GM18909 (cell line): ENCODE measurements around the gene CCDC3.
"Not testable (repeated sequence)": the region's sequence is repeated elsewhere in the genome, so short reads cannot be mapped to it uniquely, and the experiment has no call there.

Source experiments
- ATAC-seq: cut with Tn5 transposase; IDR thresholded peaks from one replicate; pipeline ENCODE4 v1.9.1; 2021; ENCODE audit warnings: mild to moderate bottlenecking; ENCODE audit not compliant: unreplicated experiment, poor library complexity

The CCDC3 gene

DNA sequence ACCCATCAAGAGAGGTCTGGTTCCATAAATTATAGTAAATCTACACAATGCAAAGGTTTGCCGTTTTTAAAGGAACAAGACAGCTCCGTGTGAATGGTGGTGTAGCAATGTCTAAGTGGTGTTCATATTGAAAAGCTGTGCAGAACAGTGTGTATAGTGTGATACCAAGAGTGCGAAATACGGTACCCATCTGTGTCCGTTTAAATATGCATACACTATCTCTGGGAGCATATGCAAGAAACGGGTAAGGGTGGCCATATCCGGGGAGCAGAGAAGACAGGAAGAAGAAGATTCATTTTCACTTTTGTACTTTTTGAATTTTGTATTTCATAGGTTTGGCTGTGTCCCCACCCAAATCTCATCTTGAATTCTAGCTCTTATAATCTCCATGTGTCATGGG lies 102.0 kb downstream of the CCDC3 start:
- ATAC-seq, result no peak

DNA sequence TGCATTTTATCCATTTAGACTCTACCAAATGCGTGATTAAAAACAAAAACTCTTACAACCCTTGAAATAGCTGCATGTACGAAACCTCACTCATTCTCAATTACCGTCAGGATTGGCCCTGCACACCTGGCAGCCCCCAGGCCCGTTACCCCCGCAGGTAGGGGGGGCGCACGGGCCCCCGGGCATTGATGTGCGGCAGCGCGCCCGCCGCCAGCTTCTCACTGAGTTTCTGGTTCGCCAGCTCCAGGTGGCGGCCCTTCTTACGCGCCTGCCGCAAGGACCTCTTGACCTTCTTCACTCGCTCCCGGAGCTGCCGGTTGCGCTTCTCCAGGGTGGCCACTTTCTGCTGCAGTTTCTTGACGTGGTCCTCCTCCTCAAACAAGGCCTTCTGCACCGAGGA lies 103.2 kb downstream of the CCDC3 start:
- no peak for ATAC-seq

DNA sequence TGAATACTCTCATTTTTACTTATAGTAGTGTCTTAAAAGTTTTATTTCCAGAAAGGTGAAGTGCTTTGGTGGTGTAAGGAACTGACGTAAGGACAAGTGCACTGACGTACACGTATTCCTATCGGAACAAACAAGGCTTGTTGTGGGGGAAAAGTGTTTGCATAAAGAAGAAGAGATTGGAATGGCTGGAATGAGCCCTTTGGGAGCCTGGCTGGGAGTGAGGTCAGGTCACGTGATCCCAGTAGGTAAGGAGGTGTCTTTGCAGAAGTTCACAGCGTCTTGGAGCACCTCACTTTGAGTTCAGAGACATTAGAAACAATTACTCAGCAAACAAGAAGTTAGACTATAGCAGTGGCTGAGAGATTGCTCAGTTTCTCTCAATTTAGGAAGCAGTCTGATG lies 104.2 kb downstream of the CCDC3 start:
- ATAC-seq, result no peak

DNA sequence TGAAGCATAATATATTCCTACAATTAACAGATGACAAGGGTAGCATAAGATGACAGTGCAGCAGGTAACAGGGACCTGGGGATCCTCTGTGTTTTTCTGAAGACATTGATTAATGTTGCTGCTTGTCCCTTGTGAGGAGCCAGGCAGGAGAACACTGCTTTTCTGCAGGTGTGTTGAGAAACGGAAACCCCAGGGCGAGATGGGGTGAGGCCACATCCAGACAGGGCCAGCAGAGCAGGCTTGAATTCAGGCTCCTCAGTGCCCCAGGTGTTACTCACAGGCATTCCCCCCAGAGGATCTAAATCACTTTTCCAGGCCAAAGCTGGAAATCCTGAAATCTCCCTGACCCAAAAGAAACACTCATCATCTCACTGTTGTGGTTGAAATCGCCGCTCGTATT lies 105.3 kb downstream of the CCDC3 start:
- ATAC-seq, result no peak

DNA sequence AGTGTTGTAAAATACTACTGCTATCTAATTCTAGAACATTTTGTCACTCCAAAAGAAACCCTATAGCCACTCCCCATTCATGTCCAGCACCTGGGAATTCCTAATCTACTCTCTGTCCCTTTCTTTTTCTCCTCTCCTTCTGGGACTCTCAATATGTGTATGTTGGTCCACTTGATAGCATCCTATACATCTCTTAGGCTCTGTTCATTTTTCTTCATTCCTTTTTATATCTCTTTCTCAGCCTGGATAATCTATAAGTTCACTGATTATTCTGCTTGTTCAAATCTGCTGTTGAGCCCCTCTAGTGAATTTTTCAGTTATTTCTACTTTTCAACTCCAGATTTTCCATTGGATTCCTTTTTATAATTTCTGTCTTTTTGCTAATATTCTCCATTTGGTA lies 108.6 kb downstream of the CCDC3 start:
- no peak for ATAC-seq

DNA sequence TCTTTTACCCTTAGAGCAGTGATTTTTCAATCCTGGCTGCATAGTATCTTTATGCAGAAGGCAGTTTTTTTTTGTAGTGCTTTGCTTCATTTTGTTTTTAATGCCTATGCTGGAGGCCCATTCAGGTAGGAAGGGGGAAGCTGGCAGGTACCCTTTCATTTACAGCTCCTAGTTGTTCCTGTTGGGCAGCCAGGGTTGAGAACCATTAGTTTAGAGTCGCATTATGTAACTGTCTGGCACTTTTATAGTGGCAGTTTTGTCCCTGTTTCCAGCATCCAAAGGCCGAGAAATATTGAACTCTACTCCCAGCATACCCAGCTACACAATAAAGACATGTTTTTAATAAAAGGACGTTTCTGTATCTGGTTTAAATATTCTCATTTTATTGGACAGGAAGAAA lies 110.6 kb downstream of the CCDC3 start:
- ATAC-seq, result no peak

DNA sequence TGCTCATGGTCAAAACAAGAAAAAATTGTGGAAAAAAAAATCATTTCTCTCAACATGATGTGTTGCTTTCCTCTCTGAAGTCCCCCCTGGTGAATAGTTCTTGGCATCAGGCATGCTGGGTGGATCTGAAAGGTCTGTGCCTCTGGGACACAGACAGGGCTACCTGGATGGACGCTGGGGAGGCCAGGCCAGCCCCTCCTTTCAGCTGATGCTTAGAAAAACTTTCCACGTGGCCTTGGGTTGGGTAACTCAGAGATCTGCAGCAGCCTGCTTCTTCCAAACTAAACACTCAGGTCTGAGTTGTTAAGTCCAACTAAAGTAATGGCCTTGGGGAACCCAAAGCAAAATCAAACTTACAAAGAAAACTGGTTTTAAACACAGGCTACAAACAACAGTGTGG lies 113.0 kb downstream of the CCDC3 start:
- no peak for ATAC-seq

DNA sequence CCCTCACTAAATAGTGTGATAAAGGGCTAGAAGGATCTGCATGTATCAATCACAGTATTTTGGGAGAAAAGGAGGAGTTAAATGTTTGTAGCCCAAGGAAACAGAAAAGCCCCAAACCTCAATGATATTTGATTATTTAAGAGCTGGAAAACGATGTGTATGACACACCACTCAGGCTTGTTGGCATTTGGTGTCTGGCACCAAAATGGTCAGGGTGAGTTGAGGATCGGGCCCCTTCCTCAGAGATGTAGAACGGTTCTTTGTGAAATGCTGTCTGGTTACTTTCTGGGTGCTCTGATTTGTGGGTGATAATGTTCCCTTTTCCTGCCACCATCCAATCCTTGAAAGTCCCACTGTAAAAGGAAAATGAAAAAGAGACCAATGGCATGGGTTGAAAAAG lies 113.7 kb downstream of the CCDC3 start:
- no peak for ATAC-seq

DNA sequence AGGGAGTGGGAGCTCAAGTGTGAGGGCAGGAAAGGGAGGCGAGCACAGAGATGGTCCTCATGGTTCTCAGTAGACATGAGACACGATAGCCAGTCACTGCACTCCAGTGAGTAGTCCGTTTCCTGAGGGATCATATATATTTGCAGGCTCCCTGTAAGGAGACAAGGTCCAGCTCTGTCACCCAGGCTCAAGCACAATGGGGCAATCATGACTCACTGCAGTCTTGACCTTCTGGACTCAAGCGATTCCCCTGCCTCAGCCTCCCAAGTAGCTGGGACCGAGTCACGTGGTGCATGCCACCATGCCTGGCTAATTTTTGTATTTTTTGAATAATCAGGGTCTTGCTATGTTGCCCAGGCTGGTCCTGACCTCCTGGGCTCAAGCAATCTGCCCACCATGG lies 116.7 kb downstream of the CCDC3 start:
- no peak for ATAC-seq

DNA sequence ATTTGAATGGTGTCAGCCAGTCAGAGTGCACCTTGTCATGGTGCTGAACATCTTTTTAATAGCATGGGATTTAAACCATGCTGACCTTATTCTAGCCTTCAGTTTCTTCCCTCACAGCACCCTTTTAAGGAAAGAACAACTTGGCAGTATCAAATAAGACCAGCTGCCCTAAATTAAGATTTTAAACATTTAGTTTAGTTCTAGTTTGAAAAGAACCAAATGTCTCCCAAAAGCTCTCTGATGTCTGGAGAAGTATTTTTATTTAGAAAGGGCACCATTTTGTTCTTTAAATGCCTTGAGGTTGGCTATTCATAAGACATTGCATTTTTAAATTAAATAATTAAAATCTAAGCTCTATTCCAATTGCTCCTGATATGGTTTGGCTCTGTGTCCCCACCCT lies 121.1 kb downstream of the CCDC3 start:
- no peak for ATAC-seq

DNA sequence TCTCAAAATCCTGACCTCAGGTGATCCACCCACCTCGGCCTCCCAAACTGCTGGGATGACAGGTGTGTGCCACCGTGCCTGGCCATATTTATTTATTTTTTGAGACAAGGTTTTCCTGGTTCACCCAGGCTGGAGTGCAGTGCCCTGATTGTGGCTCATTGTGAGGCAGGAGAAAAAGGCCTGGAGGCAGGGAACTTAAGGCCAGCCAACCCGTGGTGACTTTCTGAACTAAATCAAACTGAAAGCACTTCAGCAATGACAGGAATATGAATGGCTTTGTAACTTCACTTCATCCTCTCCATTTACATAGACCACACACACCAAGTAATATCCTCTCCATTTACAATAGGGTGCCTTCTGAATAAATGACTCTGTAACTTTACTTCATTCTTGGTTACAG lies 124.4 kb downstream of the CCDC3 start:
- ATAC-seq, result no peak

DNA sequence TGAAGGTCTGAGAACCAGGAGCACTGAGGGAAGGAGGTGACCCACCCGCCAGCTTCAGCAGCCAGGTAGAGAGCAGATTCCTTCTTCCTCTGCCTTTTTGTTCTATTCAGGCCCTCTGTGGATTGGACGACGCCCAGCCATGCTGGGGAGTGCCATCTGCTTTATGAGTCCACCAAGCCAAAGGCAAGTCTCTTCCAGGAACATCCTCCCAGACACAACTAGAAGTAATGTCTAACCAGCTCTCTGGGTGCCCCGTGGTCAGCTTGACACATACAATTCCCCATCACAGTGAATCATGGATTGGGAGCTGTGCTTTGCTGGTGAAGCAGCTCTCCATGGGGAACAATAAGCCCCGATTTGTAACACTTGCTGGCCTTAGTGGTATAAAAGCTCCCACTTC lies 125.2 kb downstream of the CCDC3 start:
- no peak for ATAC-seq

DNA sequence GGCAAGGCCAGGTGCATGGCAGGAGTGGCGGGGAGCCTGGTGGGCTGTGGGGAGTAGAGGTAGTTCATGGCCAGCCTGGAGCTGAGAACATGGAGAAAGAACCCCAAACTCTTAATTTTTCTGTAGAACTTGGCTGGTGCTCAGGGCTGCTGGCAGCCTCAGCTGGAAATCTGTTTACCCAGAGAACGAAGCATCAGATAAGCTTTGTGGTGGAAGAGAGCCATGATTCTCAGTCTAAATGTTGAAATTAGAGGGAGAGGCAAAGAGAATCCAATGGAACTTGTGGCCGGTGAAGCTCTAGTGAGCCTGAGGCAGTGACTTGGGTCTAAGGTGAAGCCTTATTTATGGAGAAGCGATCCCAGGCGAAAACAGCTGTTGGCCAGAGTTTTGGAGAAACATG lies 126.4 kb downstream of the CCDC3 start:
- no peak for ATAC-seq

DNA sequence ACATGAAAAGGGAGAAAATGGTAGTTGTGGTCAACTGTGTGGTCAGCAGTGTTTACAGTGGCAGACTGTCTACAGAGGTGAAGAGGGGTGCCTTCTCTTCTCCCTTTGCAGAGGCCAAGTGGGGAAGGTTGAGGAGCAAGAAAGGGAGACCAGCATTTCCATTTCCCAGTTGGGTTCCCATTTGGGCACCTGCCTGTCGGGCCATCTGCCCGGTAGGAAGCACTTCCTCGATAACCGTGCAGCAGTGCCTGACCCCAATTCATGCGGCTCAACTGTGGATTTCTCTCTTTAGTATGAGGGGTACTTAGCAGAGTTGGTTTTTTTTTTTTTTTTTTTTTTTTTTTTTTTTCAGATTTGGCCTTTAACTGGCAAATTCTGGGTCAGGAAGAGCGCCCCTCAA lies 127.0 kb downstream of the CCDC3 start:
- no peak for ATAC-seq

DNA sequence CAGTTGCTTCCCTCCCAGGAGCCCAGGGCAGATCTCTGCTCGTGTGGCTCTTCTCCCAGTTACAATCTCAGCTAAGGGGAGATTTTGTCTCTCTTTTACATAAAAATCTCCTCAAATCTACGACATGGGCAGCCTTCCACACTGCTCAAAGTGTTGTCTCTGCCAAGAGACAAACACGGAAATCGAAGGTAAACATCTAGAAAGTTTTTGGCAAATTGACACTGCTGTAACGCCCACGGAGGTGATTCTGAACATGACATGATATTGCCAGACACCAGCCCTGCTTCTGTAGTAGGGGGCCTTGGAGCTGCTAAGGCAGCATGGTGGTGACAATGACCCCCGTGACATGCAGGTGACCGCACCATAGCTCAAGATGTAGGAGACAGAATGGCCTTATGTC lies 128.3 kb downstream of the CCDC3 start:
- no peak for ATAC-seq

DNA sequence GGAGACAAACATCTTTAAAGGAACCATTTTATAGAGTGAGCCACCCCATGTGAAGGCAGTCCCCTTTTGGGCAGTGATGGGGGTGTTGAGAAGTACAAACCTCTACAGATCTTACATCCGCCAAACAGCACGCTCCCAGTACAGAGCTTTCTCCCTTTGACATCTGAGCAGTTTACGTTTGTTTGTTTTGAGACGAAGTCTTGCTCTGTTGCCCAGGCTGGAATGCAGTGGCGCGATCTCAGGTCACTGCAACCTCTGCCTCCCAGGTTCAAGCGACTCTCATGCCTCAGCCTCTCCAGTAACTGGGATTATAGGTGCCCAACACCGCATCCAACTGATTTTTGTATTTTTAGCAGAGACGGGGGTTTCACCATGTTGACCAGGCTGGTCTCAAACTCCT lies 128.9 kb downstream of the CCDC3 start:
- ATAC-seq, result no peak

DNA sequence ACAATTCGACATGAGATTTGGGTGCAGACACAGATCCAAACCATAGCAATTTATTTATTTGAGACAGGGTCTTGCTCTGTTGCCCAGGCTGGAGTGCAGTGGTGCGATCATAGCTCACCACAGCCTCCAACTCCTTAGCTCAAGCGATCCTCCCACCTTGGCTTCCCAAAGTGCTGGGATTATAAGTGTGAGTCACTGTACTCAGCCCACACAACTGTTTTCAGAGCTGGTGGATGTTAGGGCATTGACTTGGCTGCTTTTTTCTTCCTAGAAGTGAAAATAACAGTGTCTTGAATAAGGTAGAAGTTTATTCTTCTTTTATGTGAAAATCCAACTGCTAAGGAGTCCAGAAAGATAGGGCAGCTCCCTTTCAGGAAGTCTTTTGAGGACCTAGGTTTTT lies 132.1 kb downstream of the CCDC3 start:
- ATAC-seq, result no peak

DNA sequence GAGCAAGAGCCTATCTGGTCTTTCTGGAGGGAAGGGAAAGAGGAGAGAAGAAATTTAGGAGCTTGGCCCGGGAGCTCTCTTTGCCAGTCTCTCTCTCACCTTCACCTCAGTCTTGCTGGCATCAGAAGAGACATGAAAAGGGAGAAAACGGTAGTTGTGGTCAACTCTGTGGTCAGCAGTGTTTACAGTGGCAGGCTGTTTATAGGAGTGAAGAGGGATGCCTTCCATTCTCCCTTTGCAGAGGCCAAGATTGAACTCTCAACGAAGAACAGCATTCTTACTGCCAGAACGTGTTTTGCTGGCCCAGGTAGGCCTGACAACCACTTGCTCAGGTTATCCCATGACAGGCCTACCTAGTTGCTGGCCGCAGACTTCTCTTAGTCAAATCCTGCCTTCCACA lies 133.3 kb downstream of the CCDC3 start:
- ATAC-seq, result no peak

DNA sequence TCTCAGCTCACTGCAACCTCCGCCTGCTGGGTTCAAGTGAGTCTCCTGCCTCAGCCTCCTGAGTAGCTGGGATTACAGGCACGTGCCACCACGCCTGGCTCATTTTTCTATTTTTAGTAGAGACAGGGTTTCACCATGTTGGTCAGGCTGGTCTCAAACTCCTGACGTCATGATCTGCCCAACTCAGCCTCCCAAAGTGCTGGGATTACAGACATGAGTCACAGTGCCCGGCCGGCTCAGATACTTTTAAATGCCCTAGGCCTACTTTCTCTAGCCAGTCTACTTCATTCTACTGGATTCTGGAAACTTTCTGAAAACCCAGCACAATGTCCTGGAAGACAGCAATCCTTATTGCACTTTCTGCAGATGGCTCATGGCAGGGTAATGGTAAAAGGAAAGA lies 136.0 kb downstream of the CCDC3 start:
- not testable (repeated sequence) for ATAC-seq

DNA sequence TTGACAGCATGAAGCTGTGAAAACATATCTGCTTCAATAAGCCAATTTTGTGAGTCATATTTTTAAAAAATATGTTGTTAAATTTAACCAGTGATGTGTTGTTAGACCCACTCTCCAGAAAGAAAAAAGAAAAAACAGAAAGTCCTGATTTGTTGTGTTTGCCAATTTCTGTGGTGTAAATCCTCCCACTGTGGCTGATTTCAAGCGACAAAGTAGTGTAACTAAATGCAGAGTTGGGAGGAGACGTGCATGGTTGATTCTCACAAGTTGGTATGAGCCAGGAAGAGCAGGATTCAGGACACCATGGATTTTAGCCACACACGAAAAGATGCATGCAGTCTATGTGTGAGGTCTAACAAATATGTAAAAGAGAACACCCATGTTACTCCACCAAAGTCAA lies 139.1 kb downstream of the CCDC3 start:
- no peak for ATAC-seq

DNA sequence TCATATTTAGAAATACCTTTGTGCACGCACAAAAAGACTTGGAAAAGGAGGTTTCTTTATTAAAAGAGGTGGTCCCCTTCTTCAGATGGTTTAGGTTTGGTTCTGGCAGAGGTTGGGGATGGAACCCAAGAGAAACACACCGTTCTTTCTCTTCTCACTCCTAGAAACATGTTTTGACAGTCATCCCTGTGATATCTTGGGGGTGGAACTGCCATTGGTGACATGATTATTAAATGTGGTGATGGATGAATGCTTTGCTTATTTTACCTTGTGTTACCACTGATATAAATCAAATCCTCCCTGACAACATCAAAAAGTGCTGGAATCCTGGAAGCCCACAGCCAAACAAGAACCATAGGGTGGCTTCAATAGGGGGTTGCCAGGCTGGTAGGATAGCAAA lies 146.5 kb downstream of the CCDC3 start:
- no peak for ATAC-seq

DNA sequence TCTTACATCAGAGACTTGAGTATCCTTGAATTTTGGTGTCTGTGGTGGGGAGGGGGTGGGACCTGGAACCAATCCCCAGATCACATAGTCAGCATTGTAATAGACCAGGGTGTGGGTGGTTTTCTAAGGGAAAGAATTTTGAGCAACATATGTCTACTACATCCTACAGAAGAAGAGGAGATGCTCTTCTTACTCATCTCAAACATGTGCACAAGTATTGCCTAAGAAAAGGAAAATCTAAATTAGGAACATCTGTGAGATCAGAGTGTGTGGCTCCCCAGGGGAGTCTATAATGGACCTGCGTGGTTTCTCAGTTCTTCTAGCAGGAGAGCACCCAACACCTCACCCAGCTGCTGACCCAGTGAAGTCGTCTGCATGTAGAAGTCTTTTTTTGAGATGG lies 148.8 kb downstream of the CCDC3 start:
- ATAC-seq, result no peak

DNA sequence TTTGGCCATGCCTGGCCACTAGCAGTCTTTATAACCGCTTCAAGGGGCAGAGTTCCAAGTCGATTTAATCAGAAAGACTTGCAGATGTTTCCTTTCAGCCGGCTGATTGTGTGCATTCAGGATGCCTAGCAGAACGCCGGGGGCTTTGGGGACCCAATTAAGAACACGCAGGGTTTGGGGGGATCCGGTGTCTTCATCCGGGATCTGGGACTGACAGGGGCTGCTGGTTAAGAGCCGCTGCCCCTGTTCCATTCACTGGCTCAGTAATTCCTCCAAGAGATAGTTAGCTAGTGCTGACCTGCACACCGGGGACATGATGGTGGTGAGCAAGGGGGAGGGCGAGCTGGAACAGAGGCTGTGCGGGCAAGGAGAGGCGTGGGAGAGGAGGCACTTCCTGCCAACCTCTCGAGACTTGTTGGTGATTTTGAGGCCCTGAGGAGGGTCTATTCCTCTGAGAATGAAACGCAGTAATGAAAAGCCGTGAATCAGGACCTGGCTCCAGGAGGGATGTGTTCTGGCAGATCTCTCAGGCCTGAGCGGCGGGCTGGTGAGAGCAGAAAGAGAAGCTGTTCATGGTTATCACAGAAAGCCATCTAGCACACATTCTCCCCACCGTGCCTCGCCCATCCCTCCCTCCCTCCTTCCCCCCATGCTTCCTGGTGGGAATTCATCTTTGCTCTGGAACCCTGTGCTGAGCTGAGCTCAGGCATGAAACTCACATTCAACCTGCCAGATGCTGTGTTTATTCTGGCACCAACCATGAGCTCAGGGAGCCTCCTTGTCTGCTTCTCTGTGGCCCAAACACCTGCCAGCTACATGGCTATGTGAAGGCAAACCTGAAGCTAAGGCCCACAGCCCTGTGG lies 152.0 kb downstream of the CCDC3 start:
- no peak for ATAC-seq
